Measurements from ENCODE around the gene APOBEC2.

APOBEC2 gene

DNA sequence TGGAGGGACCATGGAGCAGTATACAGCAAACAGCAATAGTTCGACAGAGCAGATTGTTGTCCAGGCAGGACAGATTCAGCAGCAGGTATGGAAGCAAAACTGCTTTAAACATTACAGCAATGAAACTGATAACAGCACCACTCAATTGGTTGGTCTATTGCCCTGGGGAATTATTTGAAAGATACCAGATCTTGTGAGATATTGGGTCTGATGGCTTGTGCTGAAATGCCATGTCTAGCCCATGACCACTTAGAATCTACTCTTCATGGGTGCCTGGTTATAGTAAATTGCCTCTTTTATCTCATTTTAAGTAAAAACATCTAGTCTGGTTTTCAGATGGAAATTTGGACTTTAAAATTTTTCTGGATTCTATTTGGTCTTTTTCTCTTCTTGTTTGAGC lies 26.1 kb downstream of the APOBEC2 start:
- ChIA-PET POLR2A (interaction anchor here (1.0 kb wide), 1 partner anchor 23 kb away, joined by 3 read pairs; no protein-coding TSS in a partner anchor), CTCF (interaction anchor here (2.5 kb wide), 1 partner anchor 13 kb away, joined by 10 read pairs; no protein-coding TSS in a partner anchor)
- TF ChIP-seq, protein P1, sequence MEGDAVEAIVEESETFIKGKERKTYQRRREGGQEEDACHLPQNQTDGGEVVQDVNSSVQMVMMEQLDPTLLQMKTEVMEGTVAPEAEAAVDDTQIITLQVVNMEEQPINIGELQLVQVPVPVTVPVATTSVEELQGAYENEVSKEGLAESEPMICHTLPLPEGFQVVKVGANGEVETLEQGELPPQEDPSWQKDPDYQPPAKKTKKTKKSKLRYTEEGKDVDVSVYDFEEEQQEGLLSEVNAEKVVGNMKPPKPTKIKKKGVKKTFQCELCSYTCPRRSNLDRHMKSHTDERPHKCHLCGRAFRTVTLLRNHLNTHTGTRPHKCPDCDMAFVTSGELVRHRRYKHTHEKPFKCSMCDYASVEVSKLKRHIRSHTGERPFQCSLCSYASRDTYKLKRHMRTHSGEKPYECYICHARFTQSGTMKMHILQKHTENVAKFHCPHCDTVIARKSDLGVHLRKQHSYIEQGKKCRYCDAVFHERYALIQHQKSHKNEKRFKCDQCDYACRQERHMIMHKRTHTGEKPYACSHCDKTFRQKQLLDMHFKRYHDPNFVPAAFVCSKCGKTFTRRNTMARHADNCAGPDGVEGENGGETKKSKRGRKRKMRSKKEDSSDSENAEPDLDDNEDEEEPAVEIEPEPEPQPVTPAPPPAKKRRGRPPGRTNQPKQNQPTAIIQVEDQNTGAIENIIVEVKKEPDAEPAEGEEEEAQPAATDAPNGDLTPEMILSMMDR (IDR thresholded peaks at IDR 0.05; ENCODE audit: insufficient read depth, low read length, missing control alignments), result no peak
- no peak for DNase-seq (ENCODE audit: low read depth, low spot score)
- H3K4me3 ChIP-seq (ENCODE audit: low read depth, low read length), result no peak overlapping the region

DNA sequence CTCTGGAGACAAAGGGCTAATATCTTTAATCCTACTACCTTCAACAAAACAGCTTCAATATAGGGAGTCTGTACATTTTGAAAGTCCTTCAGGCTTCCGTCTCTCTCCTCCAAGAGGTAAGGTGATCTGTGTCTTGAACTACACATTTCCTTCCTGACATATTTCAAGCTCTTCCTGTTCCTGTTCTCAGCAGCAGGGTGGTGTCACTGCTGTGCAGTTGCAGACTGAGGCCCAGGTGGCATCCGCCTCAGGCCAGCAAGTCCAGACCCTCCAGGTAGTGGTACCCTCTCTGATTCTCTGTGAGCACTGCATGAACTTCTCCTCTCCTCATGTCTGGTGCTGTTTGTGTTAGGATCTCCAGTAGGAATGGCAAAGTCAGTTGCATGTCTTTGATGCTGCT lies 27.6 kb downstream of the APOBEC2 start:
- H3K4me3 ChIP-seq (ENCODE audit: low read depth, low read length), result no peak overlapping the region
- CTCF ChIA-PET, result interaction anchor here (2.5 kb wide), 1 partner anchor 12 kb away, joined by 10 read pairs; no protein-coding TSS in a partner anchor
- TF ChIP-seq, protein P1 (IDR thresholded peaks at IDR 0.05; ENCODE audit: insufficient read depth, low read length, missing control alignments), result no peak
- DNase-seq (ENCODE audit: low read depth, low spot score), result no peak
- POLR2A ChIA-PET, result no interaction called here

DNA sequence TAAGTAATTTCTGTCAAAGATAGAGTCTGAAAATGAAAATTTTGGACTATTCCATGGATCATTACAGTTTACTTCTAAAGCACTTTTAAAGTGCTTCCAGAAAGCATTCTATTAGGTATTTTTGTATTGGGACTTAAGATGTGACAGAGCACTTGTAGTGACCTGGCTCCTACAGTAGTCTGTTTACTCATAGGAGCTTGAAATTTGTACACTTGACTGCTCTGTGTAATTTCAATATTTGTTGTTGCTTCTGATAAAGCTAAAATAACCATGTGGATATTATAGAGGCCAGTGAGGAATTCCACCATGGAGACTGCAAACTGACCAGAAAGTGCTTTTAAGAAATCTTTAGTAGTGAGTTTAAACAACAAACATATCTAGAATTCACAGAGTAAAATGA lies 30.1 kb downstream of the APOBEC2 start:
- no peak overlapping the region for H3K4me3 ChIP-seq (ENCODE audit: low read depth, low read length)
- TF ChIP-seq, protein P1 (IDR thresholded peaks at IDR 0.05; ENCODE audit: insufficient read depth, low read length, missing control alignments), result no peak
- ChIA-PET CTCF (interaction anchor here (1.8 to 3.0 kb wide), 2 partner anchors 9 to 14 kb away, joined by 5 to 19 read pairs; no protein-coding TSS in a partner anchor), POLR2A (interaction anchor here (1.3 kb wide), 1 partner anchor 11 kb away, joined by 3 read pairs; the partner anchor contains the start of genes NFYA and OARD1)
- no peak for DNase-seq (ENCODE audit: low read depth, low spot score)

DNA sequence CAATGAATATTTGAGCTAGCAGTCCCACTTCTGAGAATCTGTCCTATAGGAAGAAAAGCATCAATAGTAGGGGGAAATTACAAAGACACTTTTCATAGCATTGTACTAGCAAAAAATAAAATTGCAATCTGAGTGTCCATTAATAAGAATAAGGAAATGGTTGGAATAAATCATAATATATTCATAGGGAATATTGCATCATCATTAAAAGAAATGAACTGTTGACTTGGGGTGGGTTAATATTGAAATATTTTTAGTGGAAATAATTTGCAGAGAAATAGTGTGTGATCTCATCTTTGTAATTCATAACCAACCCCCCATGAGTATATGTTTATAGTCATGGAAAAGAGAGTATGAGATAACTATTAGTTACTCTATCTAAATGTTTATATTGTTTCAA lies 32.2 kb downstream of the APOBEC2 start:
- H3K4me3 ChIP-seq (ENCODE audit: low read depth, low read length), result no peak overlapping the region
- ChIA-PET POLR2A (no interaction called here), CTCF (interaction anchor here (1.8 kb wide), 1 partner anchor 97 kb away, joined by 4 read pairs; no protein-coding TSS in a partner anchor)
- no peak for DNase-seq (ENCODE audit: low read depth, low spot score)
- TF ChIP-seq, protein P1 (IDR thresholded peaks at IDR 0.05; ENCODE audit: insufficient read depth, low read length, missing control alignments), result no peak

DNA sequence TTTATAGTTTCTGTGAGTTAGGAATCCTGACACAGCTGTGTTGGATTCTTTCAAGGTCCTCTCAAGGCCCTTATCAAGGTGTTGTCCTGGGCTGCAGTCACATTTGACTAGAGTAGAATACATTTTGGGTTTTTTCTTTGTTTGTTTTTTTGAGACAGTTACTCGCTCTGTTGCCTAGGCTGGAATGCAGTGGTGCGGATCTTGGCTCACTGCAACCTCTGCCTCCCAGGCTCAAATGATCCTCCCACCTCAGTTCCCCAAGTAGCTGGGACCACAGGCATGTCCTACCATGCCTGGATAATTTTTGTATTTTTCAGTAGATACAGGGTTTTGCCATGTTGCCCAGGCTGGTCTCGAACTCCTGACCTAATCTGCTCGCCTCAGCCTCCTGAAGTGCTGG lies 35.4 kb downstream of the APOBEC2 start:
- H3K4me3 ChIP-seq (ENCODE audit: low read depth, low read length), result no peak overlapping the region
- CTCF ChIA-PET, result no interaction called here
- no peak for DNase-seq (ENCODE audit: low read depth, low spot score)
- TF ChIP-seq, protein P1 (IDR thresholded peaks at IDR 0.05; ENCODE audit: insufficient read depth, low read length, missing control alignments), result no peak
- POLR2A ChIA-PET, result no interaction called here

DNA sequence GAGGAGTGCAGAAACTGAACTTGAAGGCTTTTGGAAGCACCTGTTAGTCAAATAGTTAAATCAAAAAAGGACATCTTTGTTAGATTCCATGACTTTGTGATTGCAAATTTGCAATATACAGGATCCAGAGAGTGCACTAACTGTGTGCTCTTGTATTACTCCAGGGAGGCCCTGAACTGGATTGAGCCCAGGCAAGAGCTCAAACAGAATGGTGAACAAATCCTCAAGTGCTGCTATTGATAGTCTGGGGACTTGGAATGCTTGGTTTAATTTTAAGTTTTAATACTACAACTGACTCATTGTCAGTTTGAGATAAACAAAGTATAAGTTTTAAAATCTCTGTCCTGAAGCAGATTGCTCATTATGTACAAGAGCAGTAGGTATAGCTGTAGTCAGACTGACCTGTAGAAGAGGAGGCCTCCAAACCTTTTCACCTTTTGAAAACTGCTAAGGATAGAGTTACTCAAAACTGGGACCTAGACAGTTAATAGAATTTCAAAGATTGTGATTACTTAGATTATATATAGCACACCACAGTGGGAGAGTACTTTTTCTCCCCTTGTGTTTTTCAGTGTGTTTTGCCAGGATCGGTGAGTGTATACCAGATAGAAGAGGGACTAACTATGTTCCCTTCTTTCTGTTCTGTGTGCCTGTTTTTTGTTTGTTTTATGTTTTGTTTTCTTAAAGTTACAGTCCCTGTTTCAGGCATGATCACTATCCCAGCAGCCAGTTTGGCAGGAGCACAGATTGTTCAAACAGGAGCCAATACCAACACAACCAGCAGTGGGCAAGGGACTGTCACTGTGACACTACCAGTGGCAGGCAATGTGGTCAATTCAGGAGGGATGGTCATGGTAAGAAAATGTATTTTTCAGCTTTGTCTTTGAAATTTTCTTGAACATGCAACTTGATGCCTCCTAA lies 38.1 kb downstream of the APOBEC2 start:
- ChIA-PET POLR2A (no interaction called here), CTCF (interaction anchor here (1.8 to 7.3 kb wide), 6 partner anchors 8 to 228 kb away, joined by 10 to 63 read pairs (median 24); no protein-coding TSS in a partner anchor)
- no peak for DNase-seq (ENCODE audit: low read depth, low spot score)
- TF ChIP-seq, protein P1 (IDR thresholded peaks at IDR 0.05; ENCODE audit: insufficient read depth, low read length, missing control alignments), result no peak
- H3K4me3 ChIP-seq (ENCODE audit: low read depth, low read length), result no peak overlapping the region
